SKM-1 treated with dmso at 0.1 percent for 144 hours (cell line): ENCODE data around the gene MED14.

Experiments used
- DNase-seq: peaks from one replicate; lab custom pipeline; 2025; ENCODE audit not compliant: unreplicated experiment; lab: John Stamatoyannopoulos, UW

Gene MED14

GRCh38 chrX:40729598-40730584 is 5.5 kb downstream of the MED14 start:
- no peak for DNase-seq

GRCh38 chrX:40727581-40728252 is 7.6 kb downstream of the MED14 start:
- DNase-seq: no peak

- no peak for DNase-seq
Observed at GRCh38 chrX:40727093-40727492, 8.2 kb downstream of the MED14 start.

GRCh38 chrX:40722930-40723329 is 12.4 kb downstream of the MED14 start:
- DNase-seq: no peak

GRCh38 chrX:40721489-40722106 is 13.7 kb downstream of the MED14 start:
- DNase-seq: no peak

- DNase-seq: no peak
Observed at GRCh38 chrX:40720792-40721191, 14.6 kb downstream of the MED14 start.

- DNase-seq: no peak
Observed at GRCh38 chrX:40720339-40720738, 15.0 kb downstream of the MED14 start.

- no peak for DNase-seq
Observed at GRCh38 chrX:40719731-40720130, 15.6 kb downstream of the MED14 start.

- no peak for DNase-seq
Observed at GRCh38 chrX:40719218-40719617, 16.1 kb downstream of the MED14 start.

- no peak for DNase-seq
Observed at GRCh38 chrX:40709395-40709794, 25.9 kb downstream of the MED14 start.

GRCh38 chrX:40705658-40706312 is 29.6 kb downstream of the MED14 start:
- DNase-seq: no peak

GRCh38 chrX:40700640-40701342 is 34.6 kb downstream of the MED14 start:
- no peak for DNase-seq

GRCh38 chrX:40698851-40699250 is 36.5 kb downstream of the MED14 start:
- no peak for DNase-seq

GRCh38 chrX:40694802-40695201 is 40.5 kb downstream of the MED14 start:
- no peak for DNase-seq

- DNase-seq: no peak
Observed at GRCh38 chrX:40688929-40689328, 46.4 kb downstream of the MED14 start.

- DNase-seq: no peak
Observed at GRCh38 chrX:40687169-40687568, 48.2 kb downstream of the MED14 start.

- no peak for DNase-seq
Observed at GRCh38 chrX:40685362-40685918, 49.9 kb downstream of the MED14 start.

- no peak for DNase-seq
Observed at GRCh38 chrX:40684092-40684491, 51.2 kb downstream of the MED14 start.

GRCh38 chrX:40683245-40683644 is 52.1 kb downstream of the MED14 start:
- DNase-seq: no peak

GRCh38 chrX:40671126-40671525 is 64.2 kb downstream of the MED14 start:
- DNase-seq: no peak
